Stromal cell of bone marrow (primary cell): ENCODE measurements around the gene UMPS.

Experiments used
- DNase-seq: peaks from one replicate; pipeline ENCODE4 v3.0.0-alpha.2; 2012; ENCODE audit warnings: low read depth

The UMPS gene

GRCh38 chr3:124763644-124764358, 33.5 kb downstream of the UMPS start:
- no peak for DNase-seq

DNA sequence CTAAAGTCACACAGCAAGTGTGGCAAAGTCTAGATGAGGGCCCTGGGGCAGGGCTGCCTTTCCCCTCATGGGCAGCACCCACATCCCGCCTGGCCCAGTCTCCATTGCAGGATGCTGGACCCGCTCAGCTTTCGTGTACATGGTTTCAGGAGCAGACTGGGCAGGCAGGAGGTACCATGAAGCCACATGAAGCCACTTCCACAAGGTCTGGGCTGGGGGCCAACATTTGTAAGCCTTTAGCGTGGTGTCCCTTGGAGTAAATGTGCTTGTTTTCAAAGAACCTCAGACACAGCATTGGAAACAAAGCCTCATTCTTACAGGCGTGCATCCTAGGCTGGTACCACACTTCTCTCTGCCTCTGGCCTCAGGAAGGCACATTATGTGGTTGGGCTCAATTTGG, 34.5 kb downstream of the UMPS start:
- no peak for DNase-seq

DNA sequence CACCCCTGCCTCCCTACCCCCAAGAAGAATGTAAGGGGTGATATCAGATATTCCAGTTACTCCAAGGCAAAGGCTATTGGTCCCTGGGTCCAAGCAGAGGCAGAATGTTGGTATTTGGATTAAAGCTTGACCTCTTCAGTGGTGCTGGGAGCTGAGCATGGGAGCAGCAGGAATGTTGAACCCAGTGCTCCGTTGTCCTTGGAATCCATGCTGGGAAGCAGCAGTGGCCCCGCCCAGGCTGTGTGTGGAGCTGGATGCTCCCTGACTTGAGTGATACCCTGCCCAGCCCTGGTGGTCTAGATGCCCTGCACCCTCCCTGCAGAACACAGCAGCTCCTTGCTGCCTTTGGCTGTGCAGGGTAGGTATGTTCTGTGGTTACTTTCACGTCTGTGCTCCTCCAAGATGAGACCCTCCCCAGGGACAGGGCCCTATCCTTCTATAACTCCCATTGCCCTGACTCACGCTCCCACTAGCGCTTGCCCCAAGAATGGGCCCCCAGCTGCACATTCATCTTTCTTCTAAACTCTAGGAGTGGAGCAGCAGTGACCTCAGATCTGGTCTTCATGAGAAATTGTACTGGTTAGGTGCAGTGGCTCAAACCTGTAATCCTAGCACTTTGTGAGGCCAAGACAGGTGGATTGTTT, 35.1 kb downstream of the UMPS start:
- DNase-seq, result no peak

DNA sequence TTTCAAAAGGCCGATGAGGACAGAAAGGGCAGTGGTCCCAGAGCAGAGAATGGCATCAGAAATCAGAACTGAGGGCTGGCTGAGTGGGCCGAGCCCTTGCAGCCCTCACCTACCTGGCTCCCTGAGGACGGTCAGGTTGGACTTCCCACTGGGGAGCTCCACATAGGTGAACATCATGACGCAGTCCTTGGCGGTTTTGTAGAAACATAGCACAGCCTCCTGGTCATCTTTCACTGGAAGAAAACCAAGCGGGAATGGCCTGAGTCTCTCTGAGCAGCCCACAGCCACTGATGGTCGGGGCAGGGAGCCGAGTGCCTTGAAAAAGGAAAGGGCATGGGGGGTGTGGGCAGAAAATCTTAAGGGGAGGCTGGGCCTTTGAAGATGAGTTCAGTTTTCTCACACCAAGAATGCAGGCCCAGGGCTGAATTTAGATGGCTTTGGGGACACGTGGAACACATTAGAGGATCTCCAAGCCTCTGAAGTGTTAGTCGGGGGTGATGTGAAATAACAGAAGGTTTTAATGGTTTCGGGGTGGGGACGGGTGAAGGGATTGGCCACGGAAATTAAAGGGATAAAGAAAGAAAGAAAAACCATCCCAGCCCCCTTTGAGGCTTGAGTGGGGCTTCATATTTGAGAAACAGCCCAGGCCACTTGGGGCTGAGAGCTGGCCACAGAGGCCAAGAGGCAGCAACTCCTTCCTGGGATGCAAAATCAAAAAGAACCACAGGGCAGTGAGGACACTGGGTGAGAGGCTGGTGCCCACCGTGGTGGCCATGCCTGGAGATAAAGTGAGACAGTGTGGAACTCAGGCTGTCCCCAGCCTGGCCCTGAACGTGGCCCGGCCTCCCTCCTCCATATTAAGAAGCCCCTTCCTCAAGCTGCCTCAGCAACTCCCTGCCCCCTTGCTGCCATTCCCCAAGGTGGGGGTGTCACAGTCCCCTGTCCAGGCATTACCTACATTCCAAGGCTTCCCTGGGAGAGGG, 36.2 kb downstream of the UMPS start:
- DNase-seq, result no peak

GRCh38 chr3:124767264-124767663, 37.0 kb downstream of the UMPS start:
- DNase-seq, result no peak

- DNase-seq, result no peak
Measured at GRCh38 chr3:124767691-124768090, 37.4 kb downstream of the UMPS start.

DNA sequence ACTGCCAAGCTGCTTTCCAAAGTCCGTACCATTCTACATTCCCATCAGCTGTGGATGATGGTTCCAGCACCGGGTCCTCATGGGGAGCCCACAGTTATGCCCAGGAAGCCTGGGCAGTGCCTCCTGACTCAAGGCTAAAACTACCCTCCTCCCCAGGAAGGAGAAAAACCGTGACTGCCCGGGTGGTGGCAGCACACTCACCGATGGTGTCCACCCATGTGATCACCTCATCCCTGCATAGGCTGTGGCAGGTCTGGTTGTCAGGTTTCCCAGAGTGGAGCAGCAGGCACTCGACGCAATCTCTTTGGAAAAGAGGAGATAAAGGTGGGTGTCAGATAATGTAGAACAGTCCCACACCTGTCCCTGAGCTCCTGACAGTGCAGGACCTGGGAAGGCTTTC, 38.6 kb downstream of the UMPS start:
- no peak for DNase-seq

- no peak for DNase-seq
Measured at GRCh38 chr3:124769462-124769861, 39.2 kb downstream of the UMPS start.

GRCh38 chr3:124770336-124771082, 40.3 kb downstream of the UMPS start:
- no peak for DNase-seq

DNA sequence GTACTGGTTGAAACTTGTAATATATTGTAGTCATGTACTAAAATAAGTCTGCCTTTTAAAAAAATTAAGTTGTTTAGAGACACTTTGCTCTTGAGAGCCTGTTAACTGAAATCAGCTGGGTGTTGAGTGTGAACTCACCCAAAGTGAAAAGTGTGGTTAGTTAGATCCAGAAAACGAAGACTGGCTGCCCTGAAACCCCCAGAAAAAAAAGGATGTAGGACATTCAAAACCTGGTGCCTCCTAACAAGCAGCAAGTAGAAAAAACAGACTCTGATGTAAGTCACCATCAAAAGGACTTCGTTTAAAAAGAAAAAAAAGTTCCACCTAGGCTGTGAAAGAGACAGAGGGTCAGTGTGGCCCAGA, 40.8 kb downstream of the UMPS start:
- no peak for DNase-seq

- DNase-seq, result peak; percentile 45
Measured at GRCh38 chr3:124772081-124772831, 42.0 kb downstream of the UMPS start.

GRCh38 chr3:124773351-124774326, 43.4 kb downstream of the UMPS start:
- no peak for DNase-seq

DNA sequence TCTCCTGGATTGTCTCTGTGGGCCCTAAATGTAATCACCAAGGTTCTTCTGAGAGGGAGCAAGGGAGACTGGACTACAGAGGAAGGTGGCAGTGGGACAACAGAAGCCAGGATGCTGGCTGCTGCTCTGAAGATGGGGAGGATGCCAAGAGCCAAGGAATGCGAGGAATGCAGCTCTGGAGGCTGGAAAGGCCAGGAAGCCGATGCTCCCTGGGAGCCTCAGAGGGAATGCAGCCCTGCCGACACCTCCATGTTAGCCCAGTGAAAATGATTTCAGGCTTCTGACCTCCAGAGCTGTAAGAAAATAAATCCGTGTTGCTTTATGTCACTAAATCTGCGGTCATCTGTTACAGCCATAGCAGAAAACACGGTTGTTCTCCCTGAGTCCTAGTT, 44.1 kb downstream of the UMPS start:
- peak; percentile 19 for DNase-seq

DNA sequence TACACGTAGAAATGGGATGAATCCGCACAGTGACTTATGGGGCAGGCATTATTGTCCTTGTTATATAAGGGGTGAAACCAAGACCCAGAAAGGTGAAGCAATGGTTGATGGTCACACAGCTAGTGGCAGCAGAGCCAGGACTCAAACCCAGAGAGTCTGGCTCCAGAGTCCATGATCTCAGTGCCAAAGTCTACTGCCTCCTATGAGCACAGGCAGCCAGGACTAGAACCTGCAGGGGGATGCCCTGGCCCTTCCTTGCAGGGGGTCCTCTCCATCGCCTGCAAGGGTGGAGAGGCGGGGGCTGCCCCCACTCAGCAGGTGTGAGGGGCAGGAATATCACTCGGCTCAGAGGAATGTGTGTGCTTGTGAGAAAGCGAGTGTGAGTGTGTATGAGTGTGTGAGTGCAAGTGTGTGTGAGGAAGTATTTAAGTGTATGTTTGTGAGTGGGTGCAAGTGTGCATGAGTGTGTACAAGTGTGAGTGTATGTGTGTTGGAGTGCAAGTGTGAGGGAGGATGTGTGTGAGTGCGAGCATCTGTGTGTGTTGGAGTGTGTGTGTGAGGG, 44.7 kb downstream of the UMPS start:
- DNase-seq, result no peak

- DNase-seq, result no peak
Measured at GRCh38 chr3:124775877-124776276, 45.6 kb downstream of the UMPS start.

DNA sequence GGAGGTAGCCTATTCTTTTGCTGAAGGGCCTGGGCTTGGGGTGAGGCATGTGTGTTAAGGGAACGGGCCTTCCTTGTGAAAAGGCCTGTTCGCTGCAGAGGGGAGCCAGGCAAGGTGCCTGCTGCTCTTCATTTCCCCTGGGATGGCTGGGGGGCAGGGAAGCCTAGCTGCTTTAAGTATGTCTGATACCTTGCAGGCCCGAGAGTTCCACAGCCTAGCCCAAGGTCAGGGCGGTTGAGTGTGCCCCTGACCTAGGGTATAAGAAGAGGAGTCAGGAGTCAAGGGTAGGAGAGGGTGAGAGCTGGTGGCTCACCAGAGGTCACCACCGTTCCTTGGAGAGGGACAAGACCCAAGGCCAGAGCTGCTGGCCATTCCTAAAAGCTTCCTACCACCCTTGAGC, 46.6 kb downstream of the UMPS start:
- no peak for DNase-seq

DNA sequence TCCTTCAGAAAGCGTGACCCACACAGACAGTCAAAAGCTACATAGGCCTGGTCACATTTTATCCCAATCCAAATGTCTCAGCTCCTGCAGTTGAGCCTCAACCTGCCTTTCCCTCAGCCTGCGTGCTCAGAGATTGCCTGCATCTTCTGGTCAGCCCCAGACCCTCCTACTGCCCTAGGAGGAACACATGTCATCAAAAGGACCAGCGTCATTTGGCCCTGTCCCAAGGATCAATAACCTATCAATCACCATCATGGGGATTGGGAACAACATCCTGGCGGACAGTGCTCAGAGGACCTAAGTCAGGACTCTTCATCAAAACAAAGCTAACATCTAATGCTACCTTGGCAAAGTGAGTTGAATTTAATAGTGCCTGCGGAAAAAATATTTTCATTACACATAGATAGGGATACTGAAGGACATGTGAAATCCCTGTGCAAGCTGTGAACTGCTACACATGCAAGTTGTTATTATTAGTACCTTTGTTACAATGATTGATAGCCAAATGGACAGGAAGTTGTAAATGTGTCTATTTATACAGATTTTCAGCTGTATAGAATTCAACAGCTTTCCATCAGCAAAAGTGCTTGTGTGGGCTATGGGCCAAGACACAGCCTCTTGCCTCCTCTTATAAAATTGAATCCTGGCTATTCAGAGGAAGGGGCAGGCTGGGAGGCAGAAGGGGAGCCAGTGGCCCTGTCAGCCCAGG, 47.7 kb downstream of the UMPS start:
- no peak for DNase-seq

DNA sequence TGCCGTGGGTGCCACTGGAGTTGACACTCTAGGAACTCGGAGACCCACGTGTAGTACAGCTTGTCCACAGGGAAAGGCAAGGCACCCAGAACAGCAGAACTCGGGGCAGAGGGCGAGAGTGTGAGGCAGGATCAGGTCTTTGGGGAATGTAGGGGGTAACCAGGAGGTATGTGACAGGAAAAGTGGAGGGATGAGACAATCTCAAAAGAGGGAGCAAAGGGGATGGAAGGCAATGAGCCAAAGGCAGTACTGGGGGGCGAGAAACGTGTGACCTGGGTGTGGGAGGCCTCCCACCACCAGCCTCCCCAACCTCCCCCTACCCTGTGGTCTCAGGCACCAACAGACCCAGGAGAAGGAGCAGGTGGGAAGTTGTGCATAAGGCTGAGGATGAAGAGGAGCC, 48.9 kb downstream of the UMPS start:
- no peak for DNase-seq

DNA sequence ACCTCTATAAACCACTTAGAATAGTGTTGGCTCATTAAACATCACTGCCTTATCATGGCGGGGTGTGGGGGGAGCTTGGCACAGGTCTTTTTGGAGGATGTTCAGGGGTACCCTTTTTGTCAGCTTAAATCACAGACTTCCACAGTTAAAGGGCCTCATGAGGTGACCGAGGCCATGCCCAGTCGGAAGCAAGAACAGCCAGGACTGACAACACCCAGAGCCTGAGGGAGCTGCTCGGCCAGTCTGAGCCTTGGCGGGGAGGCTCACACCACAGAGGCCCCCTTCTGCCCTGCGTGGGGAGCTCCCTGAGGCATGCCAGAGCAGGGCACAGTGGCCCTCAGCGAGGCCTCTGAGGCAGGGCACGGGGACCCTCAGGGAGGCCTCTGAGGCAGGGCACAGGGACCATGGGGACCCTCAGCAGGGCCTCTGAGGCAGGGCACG, 49.5 kb downstream of the UMPS start:
- no peak for DNase-seq
